Upper lobe of left lung (tissue), 6 donors: ENCODE data around the gene MATCAP1. TPM values are rescaled to one million over a fixed set of nuclear protein-coding genes. Genes with fewer than 3 reads are reported as not detected.

Source experiments
- ATAC-seq, 2 donors: fragments of 200-7000 bp; cut with Tn5 transposase; one replicate each; pipeline ENCODE4 v1.9.1; 2022; ENCODE audit warnings: mild to moderate bottlenecking in 2 of 2, moderate library complexity in 2 of 2; ENCODE audit not compliant: low FRiP score in 2 of 2
- DNase-seq, 2 donors: peaks; one replicate each; pipeline ENCODE4 v3.0.0-alpha.2; 2019 to 2020
- H3K27ac ChIP-seq, 4 donors: fragments of 200-600 bp; sonication (generic); one replicate each; pipeline ENCODE4 v1.5.1; 2016 to 2019
- H3K27me3 ChIP-seq, 4 donors: fragments of 200-600 bp; sonication (generic); one replicate each; pipeline ENCODE4 v1.5.1; 2017 to 2019
- H3K36me3 ChIP-seq, 4 donors: fragments of 200-600 bp; sonication (generic); one replicate each; pipeline ENCODE4 v1.5.1; 2016 to 2019
- H3K4me1 ChIP-seq, 4 donors: fragments of 200-600 bp; sonication (generic); one replicate each; pipeline ENCODE4 v1.5.1; 2018 to 2019
- H3K4me3 ChIP-seq, 4 donors: fragments of 200-600 bp; sonication (generic); one replicate each; pipeline ENCODE4 v1.5.1; 2017 to 2019; ENCODE audit warnings: mild to moderate bottlenecking in 2 of 4, moderate library complexity in 1 of 4
- H3K9me3 ChIP-seq, 4 donors: fragments of 200-600 bp; sonication (generic); one replicate each; pipeline ENCODE4 v1.5.1; 2018 to 2019
- EP300 ChIP-seq, 4 donors: sonication (generic); formaldehyde crosslinking; IDR thresholded peaks; one replicate each; pipeline ENCODE4 v1.5.1; 2017; ENCODE audit warnings: antibody characterized with exemption in 4 of 4, control low read depth in 2 of 4
- POLR2A ChIP-seq, 4 donors: fragments of 450-650 bp; IDR thresholded peaks; one replicate each; pipeline ENCODE4 v1.5.1; 2016 to 2017; ENCODE audit warnings: antibody characterized with exemption in 4 of 4, mild to moderate bottlenecking in 2 of 4
- POLR2AphosphoS5 ChIP-seq, 2 donors: sonication (generic); formaldehyde crosslinking; IDR thresholded peaks; one replicate each; pipeline ENCODE4 v1.5.1; 2017; ENCODE audit warnings: antibody characterized with exemption in 2 of 2
- whole genome bisulfite sequencing, 2 donors: methylation state at CpG; one replicate each; pipeline ENCODE4 v1.1.5; 2017 to 2018; 5-methylcytosine and 5-hydroxymethylcytosine counted together
- total RNA-seq, 6 donors: library from RNA; depleted of rRNA in 4 of 6; stranded (reverse); fragments of >200 nt in 4 of 6; gene quantifications; one replicate each; pipeline versions ENCODE4 v1.1.0 to v1.2.1, GENCODE V29; 2016 to 2021
- TF ChIP-seq, protein P1 (sequence below), 6 experiments: fragments of 450-650 bp in 4 of 6; fragments of 200-600 bp in 2 of 6; sonication (generic) in 2 of 6; IDR thresholded peaks; one replicate each; pipeline ENCODE4 v1.5.1; 2016 to 2019; ENCODE audit warnings: antibody characterized with exemption in 6 of 6
- donor health status: DM: no; HTN: no; CAD: no; lungs with moderate emphysema.
- donor health status: DM: no; HTN: yes; CAD: no; lungs with severe emphysema.

MATCAP1 gene
- total RNA-seq, 6 donors from 2014 or later = 9.1 to 147 (median 31.1) TPM

GRCh38 chr16:67192781-67193361 lies 9.1 kb upstream of the MATCAP1 start:
- DNase-seq (no peak), ATAC-seq (no peak)
- Histone ChIP-seq H3K27ac (peak overlapping the region; percentile 79 to 89 (median 84)), H3K9me3 (no peaks in the 10 kb centered on the region), H3K4me3 (peak overlapping the region; percentile 92 to 99 (median 98)), H3K27me3 (no peaks in the 10 kb centered on the region), H3K4me1 (peaks cover 23 to 50% (median 31%) of the 10 kb centered on the region in 4 donors), H3K36me3 (peaks cover 18 to 49% (median 41%) of the 10 kb centered on the region in 4 donors)
- TF ChIP-seq POLR2AphosphoS5 (IDR thresholded peaks at IDR 0.05) (no peak), EP300 (IDR thresholded peaks at IDR 0.05) (no peak)
- TF ChIP-seq, protein P1, sequence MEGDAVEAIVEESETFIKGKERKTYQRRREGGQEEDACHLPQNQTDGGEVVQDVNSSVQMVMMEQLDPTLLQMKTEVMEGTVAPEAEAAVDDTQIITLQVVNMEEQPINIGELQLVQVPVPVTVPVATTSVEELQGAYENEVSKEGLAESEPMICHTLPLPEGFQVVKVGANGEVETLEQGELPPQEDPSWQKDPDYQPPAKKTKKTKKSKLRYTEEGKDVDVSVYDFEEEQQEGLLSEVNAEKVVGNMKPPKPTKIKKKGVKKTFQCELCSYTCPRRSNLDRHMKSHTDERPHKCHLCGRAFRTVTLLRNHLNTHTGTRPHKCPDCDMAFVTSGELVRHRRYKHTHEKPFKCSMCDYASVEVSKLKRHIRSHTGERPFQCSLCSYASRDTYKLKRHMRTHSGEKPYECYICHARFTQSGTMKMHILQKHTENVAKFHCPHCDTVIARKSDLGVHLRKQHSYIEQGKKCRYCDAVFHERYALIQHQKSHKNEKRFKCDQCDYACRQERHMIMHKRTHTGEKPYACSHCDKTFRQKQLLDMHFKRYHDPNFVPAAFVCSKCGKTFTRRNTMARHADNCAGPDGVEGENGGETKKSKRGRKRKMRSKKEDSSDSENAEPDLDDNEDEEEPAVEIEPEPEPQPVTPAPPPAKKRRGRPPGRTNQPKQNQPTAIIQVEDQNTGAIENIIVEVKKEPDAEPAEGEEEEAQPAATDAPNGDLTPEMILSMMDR (IDR thresholded peaks at IDR 0.05) = no peak
- WGBS, 2 donors = 28 to 31% methylated on average over 11 to 17 of the region's 17 CpGs

GRCh38 chr16:67191995-67192681 lies 8.4 kb upstream of the MATCAP1 start, which contains the start of gene E2F4:
E2F4 (plus strand) TSS chr16:67192155; CDS start chr16:67192228, 73 bp downstream.
- Histone ChIP-seq H3K27ac (peak within 1 kb of the TSS; percentile 79 to 89 (median 84)), H3K4me1 (peaks cover 23 to 46% (median 29%) of the 10 kb centered on the region in 4 donors)

GRCh38 chr16:67191411-67191994 lies 7.7 kb upstream of the MATCAP1 start:
- peak overlapping the region in 3 of 4 donors; percentile 46 to 89 (median 88) for H3K27ac ChIP-seq
- WGBS, 2 donors = 17 to 19% methylated on average over 9 of the region's 9 CpGs
- DNase-seq (no peak), ATAC-seq (no peak)
- H3K27me3 ChIP-seq = no peaks in the 10 kb centered on the region
- H3K36me3 ChIP-seq = peaks cover 18 to 35% (median 28%) of the 10 kb centered on the region in 4 donors
- H3K4me3 ChIP-seq = peak overlapping the region in 3 of 4 donors; percentile 92 to 99 (median 98)
- TF ChIP-seq, protein P1 (IDR thresholded peaks at IDR 0.05) = no peak
- TF ChIP-seq POLR2A (IDR thresholded peaks at IDR 0.05) (no peak), EP300 (IDR thresholded peaks at IDR 0.05) (no peak), POLR2AphosphoS5 (IDR thresholded peaks at IDR 0.05) (no peak)
- H3K9me3 ChIP-seq = no peaks in the 10 kb centered on the region
- H3K4me1 ChIP-seq = peaks cover 23 to 46% (median 29%) of the 10 kb centered on the region in 4 donors

More at GRCh38 chr16:67191995-67192681, 8.4 kb upstream of the MATCAP1 start, which contains the start of gene E2F4:
- Histone ChIP-seq H3K9me3 (no peaks in the 10 kb centered on the region), H3K36me3 (peaks cover 18 to 41% (median 34%) of the 10 kb centered on the region in 4 donors), H3K4me3 (peak within 1 kb of the TSS; percentile 92 to 99 (median 98)), H3K27me3 (no peaks in the 10 kb centered on the region)
- ATAC-seq = peak; percentile 90 to 97
- TF ChIP-seq, protein P1 (IDR thresholded peaks at IDR 0.05) = peak in 4 of 6 experiments; percentile 12 to 44 (median 22)
- TF ChIP-seq EP300 (IDR thresholded peaks at IDR 0.05) (peak in 1 of 4 donors; percentile 57), POLR2AphosphoS5 (IDR thresholded peaks at IDR 0.05) (peak; percentile 96 to 98), POLR2A (IDR thresholded peaks at IDR 0.05) (peak in 3 of 4 donors; percentile 41 to 87 (median 48))
- 0 to 1% methylated on average over 9 to 52 of the region's 54 CpGs for WGBS, 2 donors
- peak; percentile 95 to 97 for DNase-seq

GRCh38 chr16:67190448-67191399 lies 7.0 kb upstream of the MATCAP1 start:
- Histone ChIP-seq H3K4me3 (peak overlapping the region in 3 of 4 donors; percentile 33 to 46 (median 37)), H3K27ac (peak overlapping the region; percentile 38 to 89 (median 48)), H3K4me1 (peaks cover 25 to 51% (median 34%) of the 10 kb centered on the region in 4 donors), H3K27me3 (no peaks in the 10 kb centered on the region), H3K36me3 (peaks cover 10 to 27% (median 20%) of the 10 kb centered on the region in 4 donors), H3K9me3 (no peaks in the 10 kb centered on the region)
- no peak for TF ChIP-seq POLR2AphosphoS5 (IDR thresholded peaks at IDR 0.05)
- no peak for TF ChIP-seq EP300 (IDR thresholded peaks at IDR 0.05)
- no peak for TF ChIP-seq POLR2A (IDR thresholded peaks at IDR 0.05)
- TF ChIP-seq, protein P1 (IDR thresholded peaks at IDR 0.05) = no peak
- ATAC-seq (no peak), DNase-seq (no peak)
- WGBS, 2 donors = 71 to 72% methylated on average over 13 of the region's 13 CpGs
